IMR-90 (cell line): ENCODE measurements around the gene TFAP2C. TPM values are rescaled to one million over a fixed set of nuclear protein-coding genes. Genes with fewer than 3 reads are reported as not detected.

Source experiments
- ATAC-seq: fragments of 200-7000 bp; cut with Tn5 transposase; 2 replicates; pipeline ENCODE4 v1.9.1; 2020; ENCODE audit warnings: low read depth, mild to moderate bottlenecking, moderate library complexity
- BruUV-seq: library from RNA; stranded (reverse); fragments of 400-500 nt; replicated peaks from 2 replicates; lab custom pipeline; 2021; lab: Mats Ljungman, UMichigan
- CTCF ChIA-PET: fragments of 300-600 bp; formaldehyde crosslinking; extraction: SDS; loops from one replicate; lab custom pipeline; 2021; ENCODE audit warnings: antibody characterized with exemption; lab: Yijun Ruan, JAX
- POLR2A ChIA-PET: fragments of 300-600 bp; sonication (Branson Sonifier 250); formaldehyde crosslinking; loops from one replicate; lab custom pipeline; 2022; ENCODE audit warnings: antibody characterized with exemption; ENCODE audit not compliant: unreplicated experiment; lab: Charles Lee
- DNase-seq: peaks from one replicate; pipeline ENCODE4 v3.0.0; 2013
- H2AFZ ChIP-seq: replicated peaks from 2 replicates; pipeline ENCODE3; 2013; ENCODE audit warnings: low read length, mild to moderate bottlenecking; ENCODE audit not compliant: poor library complexity
- H2AK5ac ChIP-seq: 2 replicates; pipeline ENCODE4 v1.6.1; 2013; ENCODE audit warnings: low read depth, low read length, inconsistent platforms
- H2AK9ac ChIP-seq: replicated peaks from 2 replicates; pipeline ENCODE3; 2013; ENCODE audit warnings: mild to moderate bottlenecking, low read depth, low read length, moderate library complexity; ENCODE audit not compliant: poor library complexity
- H2BK120ac ChIP-seq: 2 replicates; pipeline ENCODE4 v1.6.1; 2013; ENCODE audit warnings: low read depth, low read length, inconsistent platforms
- H2BK15ac ChIP-seq: 3 replicates; pipeline ENCODE4 v1.6.1; 2013; ENCODE audit warnings: low read depth, low read length, inconsistent platforms
- H2BK20ac ChIP-seq: 2 replicates; pipeline ENCODE4 v1.6.1; 2013; ENCODE audit warnings: low read depth, mild to moderate bottlenecking, inconsistent platforms, low read length, moderate library complexity
- H2BK5ac ChIP-seq: 2 replicates; pipeline ENCODE4 v1.6.1; 2013; ENCODE audit warnings: mild to moderate bottlenecking, low read depth, low read length, inconsistent platforms; ENCODE audit not compliant: poor library complexity, severe bottlenecking
- H3K14ac ChIP-seq: replicated peaks from 2 replicates; pipeline ENCODE4 v1.6.1; 2013; ENCODE audit warnings: low read depth, low read length, inconsistent platforms
- H3K18ac ChIP-seq: 2 replicates; pipeline ENCODE4 v1.6.1; 2013; ENCODE audit warnings: low read depth, low read length, control low read depth
- H3K23ac ChIP-seq: 2 replicates; pipeline ENCODE4 v1.6.1; 2013; ENCODE audit warnings: low read depth, low read length, inconsistent platforms
- H3K27ac ChIP-seq: 2 replicates; pipeline ENCODE4 v1.5.1; 2013; ENCODE audit warnings: mild to moderate bottlenecking, control low read depth, low read length; ENCODE audit not compliant: insufficient read depth
- H3K27me3 ChIP-seq: 2 replicates; pipeline ENCODE4 v1.6.1; 2013; ENCODE audit warnings: low read length; ENCODE audit not compliant: control insufficient read depth, insufficient read depth
- H3K36me3 ChIP-seq: 2 replicates; pipeline ENCODE4 v1.6.1; 2013; ENCODE audit warnings: low read length, mixed read lengths; ENCODE audit not compliant: control insufficient read depth, insufficient read depth
- H3K4ac ChIP-seq: 2 replicates; pipeline ENCODE4 v1.6.1; 2013; ENCODE audit warnings: low read depth, low read length, inconsistent platforms
- H3K4me1 ChIP-seq: 2 replicates; pipeline ENCODE4 v1.6.1; 2013; ENCODE audit warnings: low read length, mixed read lengths; ENCODE audit not compliant: control insufficient read depth, insufficient read depth
- H3K4me2 ChIP-seq: 2 replicates; pipeline ENCODE4 v1.6.1; 2013; ENCODE audit warnings: low read depth, mild to moderate bottlenecking, control low read depth, low read length, moderate library complexity
- H3K4me3 ChIP-seq: 2 replicates; pipeline ENCODE4 v1.5.1; 2013; ENCODE audit warnings: low read depth, mild to moderate bottlenecking, control low read depth, low read length, moderate library complexity; ENCODE audit not compliant: insufficient read depth
- H3K56ac ChIP-seq: 2 replicates; pipeline ENCODE4 v1.6.1; 2013; ENCODE audit warnings: low read length, inconsistent platforms; ENCODE audit not compliant: insufficient read depth; ENCODE audit errors: extremely low read depth
- H3K79me1 ChIP-seq, 2 experiments: 2 replicates each; pipeline ENCODE4 v1.6.1; 2013; ENCODE audit warnings: low read length in 2 of 2, inconsistent platforms in 1 of 2, low read depth in 1 of 2
- H3K9ac ChIP-seq: 2 replicates; pipeline ENCODE4 v1.6.1; 2013; ENCODE audit warnings: low read depth, low read length, control low read depth
- H3K9me1 ChIP-seq: 2 replicates; pipeline ENCODE4 v1.6.1; 2013; ENCODE audit warnings: low read length, inconsistent platforms; ENCODE audit not compliant: insufficient read depth
- H3K9me3 ChIP-seq: 2 replicates; pipeline ENCODE4 v1.6.1; 2013; ENCODE audit warnings: low read length; ENCODE audit not compliant: control insufficient read depth, insufficient read depth
- H4K20me1 ChIP-seq: 2 replicates; pipeline ENCODE4 v1.6.1; 2013; ENCODE audit warnings: low read length, inconsistent platforms; ENCODE audit not compliant: insufficient read depth
- H4K5ac ChIP-seq: 2 replicates; pipeline ENCODE4 v1.6.1; 2013; ENCODE audit warnings: mild to moderate bottlenecking, low read depth, low read length, control low read depth
- H4K8ac ChIP-seq, 2 experiments: 2 replicates each; pipeline ENCODE4 v1.6.1; 2013; ENCODE audit warnings: low read depth in 2 of 2, low read length in 2 of 2, control low read depth in 1 of 2, inconsistent platforms in 1 of 2
- H4K91ac ChIP-seq: 2 replicates; pipeline ENCODE4 v1.6.1; 2013; ENCODE audit warnings: low read depth, low read length, inconsistent platforms; ENCODE audit not compliant: insufficient read depth
- CEBPB ChIP-seq: IDR thresholded peaks from 2 replicates; pipeline ENCODE4 v1.6.1; 2012; ENCODE audit warnings: low read depth, low read length, improper control_type of control experiment
- MAZ ChIP-seq: IDR thresholded peaks from 2 replicates; pipeline ENCODE4 v1.6.1; 2012; ENCODE audit warnings: low read depth, mild to moderate bottlenecking, low read length, improper control_type of control experiment, moderate library complexity, borderline replicate concordance
- RCOR1 ChIP-seq: IDR thresholded peaks from 2 replicates; pipeline ENCODE4 v1.6.1; 2012; ENCODE audit warnings: mild to moderate bottlenecking, low read length, improper control_type of control experiment; ENCODE audit not compliant: insufficient replicate concordance
- WGBS, 2 experiments: methylation state at CpG; one replicate each; pipeline versions ENCODE4 v1.1.5 to v1.1.7; 2013; ENCODE audit warnings: missing lambda C conversion rate in 2 of 2; ENCODE audit not compliant: insufficient read length in 1 of 2; ENCODE audit errors: extremely low coverage in 2 of 2; 5-methylcytosine and 5-hydroxymethylcytosine counted together
- dilution Hi-C: fragments of 300-500 bp; cut with HindIII; formaldehyde crosslinking; loops from one replicate; pipeline ENCODE4 v1.14.3; 2018; ENCODE audit warnings: low sequenced_read_pairs; ENCODE audit not compliant: unreplicated experiment
- in situ Hi-C: fragments of 300-500 bp; cut with MboI; formaldehyde crosslinking; loops from 3 replicates; pipeline ENCODE4 v1.14.3; 2019; ENCODE audit warnings: low sequenced_read_pairs, inconsistent platforms, mixed read lengths
- intact Hi-C: fragments of 100-400 bp; cut with micrococcal nuclease; formaldehyde crosslinking; loops from 2 replicates; pipeline ENCODE4 v1.10.0; 2022
- polyA plus RNA-seq, 3 experiments: library from polyadenylated mRNA; depleted of rRNA; stranded (reverse); fragments of >200 nt; gene quantifications; 2 replicates each; pipeline ENCODE4 v1.2.3, GENCODE V29; 2012; ENCODE audit warnings: low replicate concordance in 1 of 3
- total RNA-seq: library from RNA; depleted of rRNA; stranded (reverse); fragments of >200 nt; gene quantifications from 2 replicates; pipeline ENCODE4 v1.2.3, GENCODE V29; 2012
- TF ChIP-seq, protein P1 (sequence below): fragments of 150-350 bp; IDR thresholded peaks from 2 replicates; pipeline ENCODE4 v1.6.1; 2016; ENCODE audit warnings: low read depth, mild to moderate bottlenecking, low read length, moderate library complexity, borderline replicate concordance

TFAP2C gene
- total and polyA plus RNA-seq, 2 of the 4 experiments (the other 2 are of a cell fraction): under 0.01 to 0.05 TPM

DNA sequence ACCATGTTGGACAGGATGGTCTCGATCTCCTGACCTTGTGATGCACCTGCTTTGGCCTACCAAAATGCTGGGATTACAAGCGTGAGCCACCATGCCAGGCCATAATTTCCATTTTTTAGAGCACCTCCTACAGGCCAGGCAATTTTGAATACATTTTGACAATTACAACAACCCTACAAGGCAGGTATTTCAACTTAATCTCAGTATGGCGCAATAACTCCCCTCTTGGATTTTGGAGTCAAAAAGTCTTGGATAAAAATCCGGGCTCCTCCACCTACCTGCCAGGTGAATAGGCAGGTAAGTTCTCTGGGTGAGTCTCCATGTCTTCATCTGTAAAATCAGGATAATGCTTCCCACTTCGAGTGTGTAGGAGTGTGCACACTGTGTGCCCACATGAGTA lies 39.5 kb upstream of the TFAP2C start:
- Histone ChIP-seq H3K9me1 (no peaks in the 10 kb centered on the region), H2BK20ac (no peak overlapping the region), H3K27ac (no peak overlapping the region), H3K27me3 (no peaks in the 10 kb centered on the region), H2BK15ac (no peak overlapping the region), H4K20me1 (no peaks in the 10 kb centered on the region), H4K5ac (no peak overlapping the region), H3K14ac (no peak overlapping the region), H3K4me1 (no peaks in the 10 kb centered on the region), H3K4me2 (no peak overlapping the region), H4K91ac (no peak overlapping the region), H3K4ac (no peak overlapping the region), H3K79me1 (no peaks in the 10 kb centered on the region), H3K18ac (no peak overlapping the region), H2AK5ac (no peak overlapping the region), H3K56ac (no peak overlapping the region), H4K8ac (no peak overlapping the region), H3K9me3 (no peaks in the 10 kb centered on the region), H2BK120ac (no peak overlapping the region), H2BK5ac (no peak overlapping the region), H2AFZ (no peak overlapping the region), H3K9ac (no peak overlapping the region), H3K36me3 (no peaks in the 10 kb centered on the region), H3K23ac (no peak overlapping the region), H2AK9ac (no peak overlapping the region), H3K4me3 (no peak overlapping the region)
- 80% methylated on average over 2 of the region's 5 CpGs; no CpG with 5 or more reads in 1 of the 2 experiments for WGBS, 2 experiments
- no peak for TF ChIP-seq RCOR1
- TF ChIP-seq, protein P1, sequence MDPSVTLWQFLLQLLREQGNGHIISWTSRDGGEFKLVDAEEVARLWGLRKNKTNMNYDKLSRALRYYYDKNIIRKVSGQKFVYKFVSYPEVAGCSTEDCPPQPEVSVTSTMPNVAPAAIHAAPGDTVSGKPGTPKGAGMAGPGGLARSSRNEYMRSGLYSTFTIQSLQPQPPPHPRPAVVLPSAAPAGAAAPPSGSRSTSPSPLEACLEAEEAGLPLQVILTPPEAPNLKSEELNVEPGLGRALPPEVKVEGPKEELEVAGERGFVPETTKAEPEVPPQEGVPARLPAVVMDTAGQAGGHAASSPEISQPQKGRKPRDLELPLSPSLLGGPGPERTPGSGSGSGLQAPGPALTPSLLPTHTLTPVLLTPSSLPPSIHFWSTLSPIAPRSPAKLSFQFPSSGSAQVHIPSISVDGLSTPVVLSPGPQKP: no peak
- TF ChIP-seq MAZ: no peak
- peak; percentile 60 for TF ChIP-seq CEBPB
- no peak for ATAC-seq
- intact Hi-C loops (no loop called here), dilution Hi-C loops (no loop called here), in situ Hi-C loops (no loop called here)
- DNase-seq: no peak
- CTCF ChIA-PET: no interaction called here
- no TSS peak for BruUV-seq
- POLR2A ChIA-PET: no interaction called here
